ENCODE results near the gene GNAT3.

GNAT3 gene

GRCh38 chr7:80540836-80541235, 29.0 kb upstream of the GNAT3 start:
- H3K4me3 ChIP-seq (replicated peaks; ENCODE audit: low read depth, low read length): no peak overlapping the region
- TF ChIP-seq CTCF (IDR thresholded peaks at IDR 0.05; ENCODE audit: low read depth, low read length, missing control alignments): no peak
- DNase-seq (ENCODE audit: extremely low read depth, low read depth): no peak

GRCh38 chr7:80537091-80537490, 25.2 kb upstream of the GNAT3 start:
- no peak overlapping the region for H3K4me3 ChIP-seq (replicated peaks; ENCODE audit: low read depth, low read length)
- no peak for DNase-seq (ENCODE audit: extremely low read depth, low read depth)
- no peak for TF ChIP-seq CTCF (IDR thresholded peaks at IDR 0.05; ENCODE audit: low read depth, low read length, missing control alignments)

GRCh38 chr7:80536426-80536825, 24.6 kb upstream of the GNAT3 start:
- H3K4me3 ChIP-seq (replicated peaks; ENCODE audit: low read depth, low read length): no peak overlapping the region
- no peak for TF ChIP-seq CTCF (IDR thresholded peaks at IDR 0.05; ENCODE audit: low read depth, low read length, missing control alignments)
- DNase-seq (ENCODE audit: extremely low read depth, low read depth): no peak

- DNase-seq (ENCODE audit: extremely low read depth, low read depth): no peak
- no peak for TF ChIP-seq CTCF (IDR thresholded peaks at IDR 0.05; ENCODE audit: low read depth, low read length, missing control alignments)
- H3K4me3 ChIP-seq (replicated peaks; ENCODE audit: low read depth, low read length): no peak overlapping the region
Measured at GRCh38 chr7:80533287-80533686, 21.4 kb upstream of the GNAT3 start.

GRCh38 chr7:80532153-80532552, 20.3 kb upstream of the GNAT3 start:
- no peak for TF ChIP-seq CTCF (IDR thresholded peaks at IDR 0.05; ENCODE audit: low read depth, low read length, missing control alignments)
- no peak overlapping the region for H3K4me3 ChIP-seq (replicated peaks; ENCODE audit: low read depth, low read length)
- no peak for DNase-seq (ENCODE audit: extremely low read depth, low read depth)

GRCh38 chr7:80530136-80530535, 18.3 kb upstream of the GNAT3 start:
- no peak for TF ChIP-seq CTCF (IDR thresholded peaks at IDR 0.05; ENCODE audit: low read depth, low read length, missing control alignments)
- DNase-seq (ENCODE audit: extremely low read depth, low read depth): no peak
- H3K4me3 ChIP-seq (replicated peaks; ENCODE audit: low read depth, low read length): no peak overlapping the region

GRCh38 chr7:80529362-80529761, 17.5 kb upstream of the GNAT3 start:
- no peak overlapping the region for H3K4me3 ChIP-seq (replicated peaks; ENCODE audit: low read depth, low read length)
- no peak for TF ChIP-seq CTCF (IDR thresholded peaks at IDR 0.05; ENCODE audit: low read depth, low read length, missing control alignments)
- DNase-seq (ENCODE audit: extremely low read depth, low read depth): no peak

Measured in HFF-Myc (cell line).